GM21381 (cell line): ENCODE results near the gene MEI1.
"Not testable (repeated sequence)": the region's sequence is repeated elsewhere in the genome, so short reads cannot be mapped to it uniquely, and the experiment has no call there.

Source experiments
- ATAC-seq: cut with Tn5 transposase; IDR thresholded peaks from one replicate; pipeline ENCODE4 v1.9.1; 2021; ENCODE audit warnings: mild to moderate bottlenecking, moderate library complexity; ENCODE audit not compliant: unreplicated experiment

MEI1 gene, protein sequence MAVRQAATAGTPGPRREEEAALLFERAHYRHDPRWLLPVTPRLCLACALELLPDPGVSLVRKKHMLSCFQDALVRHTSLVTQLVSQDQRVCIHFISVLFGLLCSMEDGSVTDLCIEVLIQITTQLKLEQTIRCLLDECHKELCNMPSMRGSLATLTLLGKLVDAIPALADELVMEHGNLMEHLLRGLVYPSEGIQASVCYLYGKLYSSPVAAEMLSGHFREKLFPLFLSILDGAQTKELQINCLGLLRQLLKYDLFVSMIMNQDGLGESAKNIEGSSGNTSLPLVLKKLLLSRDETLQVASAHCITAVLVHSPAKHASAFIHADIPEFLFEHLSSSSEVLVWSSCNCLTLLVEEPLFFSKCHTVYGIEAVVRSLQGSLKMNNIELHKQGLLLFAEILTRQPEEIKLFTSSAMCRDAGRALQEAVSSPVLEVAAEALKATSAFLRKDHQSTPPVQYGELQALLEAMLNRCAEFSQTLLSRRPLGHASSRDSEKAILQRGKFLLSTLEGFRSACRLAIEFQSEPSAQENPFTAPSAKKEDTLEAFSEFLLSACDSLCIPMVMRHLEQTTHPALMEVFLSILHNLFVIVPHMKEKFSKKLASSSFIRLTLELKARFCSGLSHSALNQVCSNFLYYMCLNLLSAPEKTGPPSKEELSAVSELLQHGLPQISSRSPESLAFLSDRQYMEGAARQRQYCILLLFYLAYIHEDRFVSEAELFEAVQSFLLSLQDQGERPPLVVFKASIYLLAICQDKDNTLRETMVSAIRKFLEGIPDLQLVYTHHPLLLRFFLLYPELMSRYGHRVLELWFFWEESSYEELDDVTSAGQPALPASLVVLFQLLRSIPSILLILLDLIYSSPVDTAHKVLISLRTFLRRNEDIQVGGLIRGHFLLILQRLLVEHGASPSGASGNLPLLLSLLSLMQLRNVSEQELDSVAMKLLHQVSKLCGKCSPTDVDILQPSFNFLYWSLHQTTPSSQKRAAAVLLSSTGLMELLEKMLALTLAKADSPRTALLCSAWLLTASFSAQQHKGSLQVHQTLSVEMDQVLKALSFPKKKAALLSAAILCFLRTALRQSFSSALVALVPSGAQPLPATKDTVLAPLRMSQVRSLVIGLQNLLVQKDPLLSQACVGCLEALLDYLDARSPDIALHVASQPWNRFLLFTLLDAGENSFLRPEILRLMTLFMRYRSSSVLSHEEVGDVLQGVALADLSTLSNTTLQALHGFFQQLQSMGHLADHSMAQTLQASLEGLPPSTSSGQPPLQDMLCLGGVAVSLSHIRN

DNA sequence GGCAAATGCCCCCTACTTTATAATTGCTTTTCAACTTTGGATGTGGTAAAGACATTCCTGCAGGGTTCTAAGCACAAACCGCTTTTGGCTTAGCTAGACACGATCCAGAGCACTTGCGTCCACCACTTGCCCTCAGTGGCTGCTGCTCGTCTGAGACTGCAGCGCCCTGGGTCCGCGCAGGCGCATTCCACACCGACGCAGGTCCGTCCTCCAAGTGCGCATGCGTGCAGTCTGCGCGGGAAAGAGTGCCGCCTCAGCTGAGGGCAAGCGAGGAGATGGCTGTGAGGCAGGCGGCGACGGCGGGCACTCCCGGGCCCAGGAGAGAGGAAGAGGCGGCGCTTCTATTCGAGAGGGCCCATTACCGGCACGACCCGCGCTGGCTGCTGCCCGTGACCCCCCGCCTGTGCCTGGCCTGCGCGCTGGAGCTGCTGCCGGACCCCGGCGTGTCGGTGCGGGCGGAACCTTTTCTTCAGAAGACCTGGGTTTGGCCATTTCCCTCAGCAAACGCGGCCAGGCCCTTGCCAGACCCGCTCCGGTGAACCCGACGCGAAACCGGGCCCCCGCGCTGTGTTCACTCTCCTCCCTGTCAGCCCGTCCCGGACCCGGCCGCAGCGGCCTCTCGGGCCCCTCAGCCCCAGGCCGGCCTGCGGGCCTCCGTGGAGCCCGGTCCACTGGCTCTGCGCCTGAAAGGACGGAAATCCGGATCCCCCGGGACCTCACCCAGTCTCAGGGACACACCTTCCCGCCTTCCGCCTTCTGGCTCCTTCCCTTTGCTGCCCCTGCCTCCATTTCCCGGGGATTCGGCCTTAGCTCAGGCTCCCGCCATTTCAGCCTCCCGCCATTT lies at the start of gene MEI1:
TSS of gene MEI1 (plus strand) at position 240 of the 844 bp plus-strand sequence. CDS start at position 276, 36 bp downstream.
- no peak for ATAC-seq

DNA sequence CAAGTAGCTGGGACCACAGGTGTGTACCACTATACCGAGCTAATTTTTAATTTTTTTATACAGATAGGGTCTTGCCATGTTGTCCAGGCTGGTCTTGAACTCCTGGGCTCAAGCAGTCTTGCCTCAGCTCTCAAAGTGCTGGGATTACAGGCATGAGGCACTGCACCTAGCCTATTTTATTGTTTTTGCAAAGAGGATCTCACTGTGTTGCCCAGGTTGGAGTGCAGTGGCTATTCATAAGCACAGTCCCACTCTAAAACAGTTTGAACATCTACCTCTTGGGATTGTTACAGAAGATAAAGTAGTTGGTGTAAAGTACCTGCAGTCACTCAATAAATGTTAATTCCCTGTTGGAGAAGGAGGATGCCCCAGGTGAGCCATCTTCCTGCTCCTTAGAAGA lies 49.1 kb upstream of the MEI1 start:
- no peak for ATAC-seq

DNA sequence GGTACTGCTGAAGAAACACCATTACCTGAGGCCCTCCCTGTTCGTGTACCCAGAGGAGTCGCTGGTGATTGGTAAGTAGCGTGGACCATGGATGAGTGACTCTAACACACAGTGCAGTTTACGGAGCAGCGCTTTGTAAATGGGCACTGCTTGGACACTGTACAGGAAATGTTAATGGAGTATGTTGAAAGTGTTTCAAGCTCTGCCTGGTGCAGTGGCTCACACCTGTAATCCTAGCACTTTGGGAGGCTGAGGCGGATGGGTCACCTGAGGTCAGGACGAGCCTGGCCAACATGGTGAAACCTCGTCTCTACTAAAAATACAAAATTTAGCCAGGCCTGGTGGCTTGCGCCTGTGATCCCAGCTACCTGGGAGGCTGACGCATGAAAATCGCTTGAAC lies 48.5 kb upstream of the MEI1 start:
- ATAC-seq, result no peak

DNA sequence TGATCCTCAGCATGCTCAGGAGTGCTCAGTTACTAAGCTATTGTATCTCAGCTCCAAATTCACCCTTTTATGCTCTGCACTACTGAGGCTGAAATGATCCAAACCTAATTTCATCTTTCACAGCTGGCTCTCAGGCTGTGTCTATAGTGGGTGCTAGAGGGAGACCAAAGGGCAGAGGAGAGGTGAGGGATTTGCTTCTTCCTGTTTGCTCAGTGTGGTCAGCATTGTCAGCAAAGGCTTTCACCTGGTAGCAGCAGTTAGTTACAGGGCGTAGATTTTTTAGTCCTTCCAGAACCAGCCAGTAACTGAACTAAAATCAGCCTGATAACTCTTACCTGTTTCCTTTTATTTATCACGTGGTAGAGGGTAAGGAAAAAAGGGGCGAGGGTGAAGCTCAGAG lies 45.0 kb upstream of the MEI1 start:
- no peak for ATAC-seq

DNA sequence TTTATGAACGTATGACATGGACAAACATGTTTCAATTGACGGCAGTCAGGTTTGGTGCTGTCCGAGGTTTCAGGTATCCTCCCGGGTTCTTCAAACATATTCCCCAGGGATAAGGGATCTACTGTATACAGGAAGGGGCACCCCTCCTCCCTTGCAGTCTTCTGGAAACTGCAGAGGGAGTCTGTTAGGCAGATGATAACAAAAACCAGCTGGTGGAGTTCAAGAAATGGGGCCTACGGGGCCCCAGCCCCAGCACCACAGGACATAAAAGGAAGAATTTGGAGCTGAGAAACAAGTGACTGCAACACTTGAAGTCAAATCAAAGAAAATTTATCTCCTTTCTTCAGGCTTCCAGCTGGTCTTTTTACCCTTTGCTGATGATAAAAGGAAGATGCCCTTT lies 42.7 kb upstream of the MEI1 start:
- ATAC-seq, result no peak

DNA sequence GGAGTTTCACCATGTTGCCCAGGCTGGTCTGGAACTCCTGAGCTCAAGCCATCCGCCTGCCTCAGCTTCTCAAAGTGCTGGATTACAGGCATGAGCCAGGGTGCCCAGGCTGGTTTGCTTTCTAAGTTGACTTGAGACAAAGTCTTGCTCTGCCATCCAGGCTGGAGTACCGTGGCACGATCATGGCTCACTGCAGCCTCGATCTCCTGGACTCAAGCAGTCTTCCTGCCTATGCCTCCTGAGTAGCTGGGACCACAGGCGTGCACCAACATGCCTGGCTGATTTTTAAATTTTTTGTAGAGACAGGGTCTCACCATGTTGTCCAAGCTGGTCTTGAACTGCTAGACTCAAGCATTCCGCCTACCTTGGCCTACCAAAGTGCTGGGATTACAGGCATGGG lies 41.6 kb upstream of the MEI1 start:
- no peak for ATAC-seq

DNA sequence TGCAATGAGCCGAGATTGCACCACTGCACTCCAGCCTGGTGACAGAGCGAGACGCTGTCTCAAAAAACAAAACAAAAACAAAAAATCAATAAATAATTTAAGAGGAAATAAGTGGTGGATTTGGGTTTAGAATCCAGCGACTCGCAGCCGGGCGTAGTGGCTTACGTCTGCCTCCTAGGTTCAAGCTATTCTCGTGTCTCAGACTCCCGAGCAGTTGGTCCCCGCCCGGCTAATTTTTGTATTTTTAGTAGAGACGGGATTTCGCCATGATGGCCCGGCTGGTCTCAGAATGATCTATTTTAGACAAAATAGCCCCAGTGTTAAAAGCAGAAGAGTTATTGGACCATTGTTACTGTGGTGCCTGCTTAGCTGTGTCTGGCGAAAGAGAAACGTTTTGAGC lies 40.4 kb upstream of the MEI1 start:
- ATAC-seq, result no peak

DNA sequence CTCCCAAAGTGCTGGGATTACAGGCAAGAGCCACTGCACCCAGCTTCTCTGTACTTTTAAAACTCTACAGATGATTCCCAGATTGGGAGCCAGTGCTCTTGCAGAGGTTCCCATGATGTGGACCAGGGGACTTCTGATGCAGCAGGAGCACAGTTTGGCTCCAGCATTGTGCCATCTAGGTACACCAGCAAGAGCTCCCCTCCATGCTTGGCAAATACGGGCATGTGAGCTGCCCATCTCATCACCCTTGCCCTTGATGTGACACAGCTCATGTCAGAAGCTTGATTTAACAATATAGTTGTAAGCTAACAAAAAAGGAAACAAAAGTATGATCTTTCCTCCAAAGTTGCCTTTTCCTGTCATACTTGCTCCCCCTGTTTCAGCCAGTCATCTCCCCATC lies 39.4 kb upstream of the MEI1 start:
- no peak for ATAC-seq

DNA sequence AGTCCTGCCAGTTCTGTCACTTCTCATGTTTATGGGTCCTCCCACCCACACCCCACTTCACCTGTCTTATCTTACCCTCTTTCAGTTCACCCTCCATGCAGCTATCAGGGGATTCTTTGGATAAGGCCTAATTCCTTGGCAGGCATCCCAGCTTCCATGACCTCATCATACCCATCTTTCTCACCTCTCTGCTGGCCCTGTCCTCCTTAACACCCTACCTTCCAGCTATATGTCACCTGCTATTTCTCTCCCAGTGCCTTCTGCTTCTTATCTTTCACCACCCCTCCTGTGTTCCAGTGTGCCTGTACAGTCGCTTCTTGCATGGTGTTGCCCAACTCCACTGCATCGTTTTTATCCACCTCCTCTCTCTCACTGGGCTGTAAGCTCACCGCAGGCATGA lies 38.9 kb upstream of the MEI1 start:
- ATAC-seq, result no peak

DNA sequence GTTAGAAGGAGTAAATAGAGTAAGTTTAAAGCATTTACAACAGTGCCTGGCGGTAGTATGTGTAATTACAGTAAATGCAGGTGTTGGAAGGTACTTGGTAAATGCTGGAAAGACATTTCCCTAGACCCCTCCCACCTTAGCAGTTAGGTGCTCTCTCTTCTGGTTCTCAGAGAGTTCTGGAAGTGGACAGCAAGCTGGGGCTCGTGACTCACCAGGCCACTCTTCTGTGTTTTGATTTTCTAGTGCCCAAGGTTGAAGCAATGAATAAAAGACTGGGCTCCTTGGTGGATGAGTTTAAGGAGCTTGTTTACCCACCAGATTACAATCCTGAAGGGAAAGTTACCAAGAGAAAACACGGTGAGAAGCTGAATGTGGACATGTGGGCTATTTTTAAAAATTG lies 38.2 kb upstream of the MEI1 start:
- ATAC-seq, result no peak

DNA sequence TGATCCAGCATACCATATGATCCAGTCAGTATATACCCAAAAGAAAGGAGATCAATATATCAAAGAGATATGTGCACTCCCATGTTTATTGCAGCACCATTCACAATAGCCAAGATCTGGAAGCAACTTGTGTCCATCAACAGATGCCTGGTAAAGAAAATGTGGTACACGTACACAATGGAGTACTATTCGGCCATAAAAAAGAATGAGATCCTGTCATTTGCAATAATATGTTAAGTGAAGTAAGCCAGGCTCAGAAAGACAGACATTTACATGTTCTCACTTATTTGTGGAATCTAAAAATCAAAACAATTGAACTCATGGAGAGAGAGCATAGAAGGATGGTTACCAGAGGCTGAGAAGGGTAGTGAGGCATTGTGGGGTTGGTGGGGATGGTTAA lies 37.6 kb upstream of the MEI1 start:
- ATAC-seq, result no peak

DNA sequence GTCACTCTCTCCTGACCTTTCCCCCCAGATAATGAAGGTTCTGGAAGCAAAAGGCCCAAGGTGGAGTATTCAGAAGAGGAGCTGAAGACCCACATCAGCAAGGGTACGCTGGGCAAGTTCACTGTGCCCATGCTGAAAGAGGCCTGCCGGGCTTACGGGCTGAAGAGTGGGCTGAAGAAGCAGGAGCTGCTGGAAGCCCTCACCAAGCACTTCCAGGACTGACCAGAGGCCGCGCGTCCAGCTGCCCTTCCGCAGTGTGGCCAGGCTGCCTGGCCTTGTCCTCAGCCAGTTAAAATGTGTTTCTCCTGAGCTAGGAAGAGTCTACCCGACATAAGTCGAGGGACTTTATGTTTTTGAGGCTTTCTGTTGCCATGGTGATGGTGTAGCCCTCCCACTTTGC lies 35.7 kb upstream of the MEI1 start:
- not testable (repeated sequence) for ATAC-seq

DNA sequence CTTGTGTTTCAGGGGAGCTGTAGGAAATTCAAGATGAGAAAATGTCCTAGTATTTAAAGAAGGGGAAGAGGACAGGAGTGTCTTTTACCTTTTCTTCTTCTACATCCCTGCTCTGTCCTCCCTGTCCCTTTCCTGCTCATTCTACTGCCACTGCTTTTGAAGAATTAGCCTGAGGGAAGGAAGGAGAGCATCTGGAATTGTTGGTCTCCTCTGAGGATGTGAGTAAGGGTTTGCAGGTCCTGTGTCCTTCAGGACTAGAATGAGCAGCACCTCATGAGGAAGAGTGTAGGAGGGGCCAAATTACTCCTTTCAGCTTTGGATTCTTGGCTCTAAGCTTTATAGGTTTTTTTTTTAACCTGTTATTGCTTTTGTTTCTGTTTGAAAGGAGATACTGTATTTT lies 34.8 kb upstream of the MEI1 start:
- no peak for ATAC-seq

DNA sequence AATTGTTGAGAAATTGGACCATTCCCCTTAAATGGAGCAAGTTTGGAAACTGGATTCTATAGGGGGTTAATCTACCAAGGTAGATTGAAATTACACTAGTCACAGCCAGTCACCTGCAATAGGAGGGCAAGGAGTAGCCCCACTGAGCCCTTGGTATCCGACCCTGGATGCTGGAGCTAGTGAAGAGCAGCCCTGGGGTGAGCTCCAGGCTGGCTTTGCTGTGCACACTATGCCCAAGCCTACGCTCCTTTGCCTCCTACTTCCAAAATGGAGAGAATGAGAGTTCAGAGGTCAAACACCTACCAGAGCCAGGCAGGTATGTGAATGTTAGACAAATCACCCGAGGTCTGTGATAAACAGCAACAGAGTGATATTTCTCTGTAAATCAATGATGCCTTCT lies 34.4 kb upstream of the MEI1 start:
- ATAC-seq, result no peak

DNA sequence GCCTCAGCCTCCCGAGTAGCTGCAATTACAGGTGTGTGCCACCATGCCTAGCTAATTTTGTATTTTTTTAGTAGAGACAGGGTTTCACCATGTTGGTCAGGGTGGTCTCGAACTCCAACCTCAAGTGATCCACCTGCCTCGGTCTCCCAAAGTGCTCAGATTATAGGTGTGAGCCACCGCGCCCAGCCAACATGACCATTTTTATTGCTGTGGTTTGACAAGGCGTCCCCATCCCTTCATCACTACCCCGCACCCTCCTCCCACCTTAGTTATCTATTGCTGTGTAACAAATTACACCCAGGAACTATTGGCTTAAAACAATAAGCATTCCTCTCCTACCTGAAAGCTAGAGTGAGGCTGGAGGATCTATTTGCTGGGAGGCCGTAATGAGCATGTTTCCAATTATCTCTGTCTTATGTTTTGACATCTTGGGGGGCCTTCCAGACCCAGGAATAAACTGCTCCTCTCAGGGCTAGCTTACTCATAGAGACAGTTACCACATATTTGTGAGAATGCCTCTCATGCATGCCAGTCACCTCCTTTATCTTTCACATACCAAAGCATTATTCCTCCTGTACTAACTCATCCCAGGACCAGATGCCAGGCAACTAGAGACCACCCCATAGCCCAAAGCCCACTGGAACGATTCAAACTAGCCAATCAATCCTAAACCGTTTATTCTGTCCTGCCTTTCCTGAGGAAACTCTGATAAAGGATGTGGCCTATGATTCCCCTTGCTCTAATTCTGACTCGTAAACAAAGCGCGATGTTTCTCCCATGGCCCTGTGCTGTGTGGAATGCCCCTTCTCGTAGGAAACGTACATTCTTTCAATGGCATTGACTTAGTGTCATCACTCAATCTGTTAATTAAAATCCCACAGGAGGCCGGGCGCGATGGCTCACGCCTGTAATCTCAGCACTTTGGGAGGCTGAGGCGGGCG lies 30.1 kb upstream of the MEI1 start:
- ATAC-seq, result no peak

DNA sequence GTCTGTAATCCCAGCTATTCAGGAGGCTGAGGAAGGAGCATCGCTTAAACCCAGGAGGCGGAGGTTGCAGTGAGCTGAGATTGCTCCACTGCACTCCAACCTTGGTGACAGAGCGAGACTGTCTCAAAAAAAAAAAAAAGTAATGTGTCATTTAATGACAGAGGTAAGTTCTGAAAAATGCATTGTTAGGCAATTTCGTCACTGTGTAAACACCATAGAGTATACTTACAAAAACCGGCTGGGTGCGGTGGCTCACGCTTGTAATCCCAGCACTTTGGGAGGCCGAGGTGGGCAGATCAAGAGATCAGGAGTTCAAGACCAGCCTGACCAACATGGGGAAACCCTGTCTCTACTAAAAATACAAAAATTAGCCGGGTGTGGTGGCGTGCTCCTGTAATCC lies 27.2 kb upstream of the MEI1 start:
- ATAC-seq, result not testable (repeated sequence)

DNA sequence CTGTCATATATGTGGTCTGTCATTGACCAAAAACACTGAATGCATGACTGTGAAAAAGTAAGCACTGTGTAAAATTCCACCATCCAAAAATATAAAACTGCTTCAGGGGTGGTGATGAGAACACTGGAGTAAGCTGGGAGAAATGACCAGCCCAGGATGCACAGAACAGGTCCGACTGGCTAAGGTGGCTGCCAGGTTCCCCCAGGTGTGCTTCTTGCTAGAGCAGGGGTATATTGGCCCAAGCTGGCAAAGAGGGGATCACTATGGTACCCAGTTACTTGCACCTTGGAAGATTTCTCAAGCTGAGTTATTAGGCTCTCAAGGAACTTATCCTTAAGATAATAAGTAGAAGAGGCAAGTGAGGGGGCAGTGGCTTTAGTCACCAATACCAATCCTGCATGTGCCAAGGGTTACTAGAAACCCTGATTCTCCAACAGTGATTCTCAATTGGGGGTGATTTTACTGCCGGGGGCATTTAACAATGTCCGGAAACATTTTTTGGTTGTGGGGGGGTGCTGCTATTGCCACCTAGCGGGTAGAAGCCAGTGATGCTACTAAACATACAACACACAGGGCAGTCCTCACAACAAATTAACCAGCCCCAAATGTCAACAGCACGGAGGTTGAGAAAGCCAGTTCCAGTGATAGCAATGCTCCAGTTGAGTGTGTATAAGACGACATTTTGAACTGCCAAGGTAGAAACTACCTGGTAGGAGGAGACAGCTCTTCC lies 26.4 kb upstream of the MEI1 start:
- ATAC-seq, result no peak

DNA sequence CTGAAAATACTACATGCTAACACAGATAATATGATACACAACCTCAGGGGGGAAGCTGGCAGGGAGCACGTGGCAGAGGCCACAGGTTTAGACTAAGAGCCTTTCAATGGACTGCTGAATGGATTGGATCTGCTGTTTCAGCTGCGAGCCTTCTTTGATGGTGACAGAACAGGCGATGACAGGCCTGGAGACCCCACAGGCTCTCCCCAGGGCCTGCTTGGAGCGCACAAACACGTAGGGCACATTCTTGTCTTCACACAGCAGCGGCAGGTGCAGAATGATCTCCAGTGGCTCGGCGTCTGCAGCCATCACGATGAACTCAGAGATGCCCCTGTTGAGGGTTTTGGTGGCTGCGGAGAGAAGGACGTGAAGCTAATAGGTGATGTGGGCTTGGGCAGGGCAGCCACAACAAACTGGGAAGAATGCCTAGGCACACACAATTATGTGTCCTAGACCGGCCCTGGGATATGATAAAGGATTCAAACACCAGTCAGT lies 24.4 kb upstream of the MEI1 start:
- ATAC-seq, result no peak
